IMR-90 (cell line): ENCODE data around the gene SLC39A11. TPM values are rescaled to one million over a fixed set of nuclear protein-coding genes. Genes with fewer than 3 reads are reported as not detected.

Experiments
- ATAC-seq: fragments of 200-7000 bp; cut with Tn5 transposase; 2 replicates; pipeline ENCODE4 v1.9.1; 2020; ENCODE audit warnings: low read depth, mild to moderate bottlenecking, moderate library complexity
- BruUV-seq: library from RNA; stranded (reverse); fragments of 400-500 nt; replicated peaks from 2 replicates; lab custom pipeline; 2021; lab: Mats Ljungman, UMichigan
- CTCF ChIA-PET: fragments of 300-600 bp; formaldehyde crosslinking; extraction: SDS; loops from one replicate; lab custom pipeline; 2021; ENCODE audit warnings: antibody characterized with exemption; lab: Yijun Ruan, JAX
- POLR2A ChIA-PET: fragments of 300-600 bp; sonication (Branson Sonifier 250); formaldehyde crosslinking; loops from one replicate; lab custom pipeline; 2022; ENCODE audit warnings: antibody characterized with exemption; ENCODE audit not compliant: unreplicated experiment; lab: Charles Lee
- DNase-seq: peaks from one replicate; pipeline ENCODE4 v3.0.0; 2013
- H2AFZ ChIP-seq: replicated peaks from 2 replicates; pipeline ENCODE3; 2013; ENCODE audit warnings: low read length, mild to moderate bottlenecking; ENCODE audit not compliant: poor library complexity
- H2AK5ac ChIP-seq: 2 replicates; pipeline ENCODE4 v1.6.1; 2013; ENCODE audit warnings: low read depth, low read length, inconsistent platforms
- H2AK9ac ChIP-seq: replicated peaks from 2 replicates; pipeline ENCODE3; 2013; ENCODE audit warnings: mild to moderate bottlenecking, low read depth, low read length, moderate library complexity; ENCODE audit not compliant: poor library complexity
- H2BK120ac ChIP-seq: 2 replicates; pipeline ENCODE4 v1.6.1; 2013; ENCODE audit warnings: low read depth, low read length, inconsistent platforms
- H2BK15ac ChIP-seq: 3 replicates; pipeline ENCODE4 v1.6.1; 2013; ENCODE audit warnings: low read depth, low read length, inconsistent platforms
- H2BK20ac ChIP-seq: 2 replicates; pipeline ENCODE4 v1.6.1; 2013; ENCODE audit warnings: low read depth, mild to moderate bottlenecking, inconsistent platforms, low read length, moderate library complexity
- H2BK5ac ChIP-seq: 2 replicates; pipeline ENCODE4 v1.6.1; 2013; ENCODE audit warnings: mild to moderate bottlenecking, low read depth, low read length, inconsistent platforms; ENCODE audit not compliant: poor library complexity, severe bottlenecking
- H3K14ac ChIP-seq: replicated peaks from 2 replicates; pipeline ENCODE4 v1.6.1; 2013; ENCODE audit warnings: low read depth, low read length, inconsistent platforms
- H3K18ac ChIP-seq: 2 replicates; pipeline ENCODE4 v1.6.1; 2013; ENCODE audit warnings: low read depth, low read length, control low read depth
- H3K23ac ChIP-seq: 2 replicates; pipeline ENCODE4 v1.6.1; 2013; ENCODE audit warnings: low read depth, low read length, inconsistent platforms
- H3K27ac ChIP-seq: 2 replicates; pipeline ENCODE4 v1.5.1; 2013; ENCODE audit warnings: mild to moderate bottlenecking, control low read depth, low read length; ENCODE audit not compliant: insufficient read depth
- H3K27me3 ChIP-seq: 2 replicates; pipeline ENCODE4 v1.6.1; 2013; ENCODE audit warnings: low read length; ENCODE audit not compliant: control insufficient read depth, insufficient read depth
- H3K36me3 ChIP-seq: 2 replicates; pipeline ENCODE4 v1.6.1; 2013; ENCODE audit warnings: low read length, mixed read lengths; ENCODE audit not compliant: control insufficient read depth, insufficient read depth
- H3K4ac ChIP-seq: 2 replicates; pipeline ENCODE4 v1.6.1; 2013; ENCODE audit warnings: low read depth, low read length, inconsistent platforms
- H3K4me1 ChIP-seq: 2 replicates; pipeline ENCODE4 v1.6.1; 2013; ENCODE audit warnings: low read length, mixed read lengths; ENCODE audit not compliant: control insufficient read depth, insufficient read depth
- H3K4me2 ChIP-seq: 2 replicates; pipeline ENCODE4 v1.6.1; 2013; ENCODE audit warnings: low read depth, mild to moderate bottlenecking, control low read depth, low read length, moderate library complexity
- H3K4me3 ChIP-seq: 2 replicates; pipeline ENCODE4 v1.5.1; 2013; ENCODE audit warnings: low read depth, mild to moderate bottlenecking, control low read depth, low read length, moderate library complexity; ENCODE audit not compliant: insufficient read depth
- H3K56ac ChIP-seq: 2 replicates; pipeline ENCODE4 v1.6.1; 2013; ENCODE audit warnings: low read length, inconsistent platforms; ENCODE audit not compliant: insufficient read depth; ENCODE audit errors: extremely low read depth
- H3K79me1 ChIP-seq, 2 experiments: 2 replicates each; pipeline ENCODE4 v1.6.1; 2013; ENCODE audit warnings: low read length in 2 of 2, inconsistent platforms in 1 of 2, low read depth in 1 of 2
- H3K9ac ChIP-seq: 2 replicates; pipeline ENCODE4 v1.6.1; 2013; ENCODE audit warnings: low read depth, low read length, control low read depth
- H3K9me1 ChIP-seq: 2 replicates; pipeline ENCODE4 v1.6.1; 2013; ENCODE audit warnings: low read length, inconsistent platforms; ENCODE audit not compliant: insufficient read depth
- H3K9me3 ChIP-seq: 2 replicates; pipeline ENCODE4 v1.6.1; 2013; ENCODE audit warnings: low read length; ENCODE audit not compliant: control insufficient read depth, insufficient read depth
- H4K20me1 ChIP-seq: 2 replicates; pipeline ENCODE4 v1.6.1; 2013; ENCODE audit warnings: low read length, inconsistent platforms; ENCODE audit not compliant: insufficient read depth
- H4K5ac ChIP-seq: 2 replicates; pipeline ENCODE4 v1.6.1; 2013; ENCODE audit warnings: mild to moderate bottlenecking, low read depth, low read length, control low read depth
- H4K8ac ChIP-seq, 2 experiments: 2 replicates each; pipeline ENCODE4 v1.6.1; 2013; ENCODE audit warnings: low read depth in 2 of 2, low read length in 2 of 2, control low read depth in 1 of 2, inconsistent platforms in 1 of 2
- H4K91ac ChIP-seq: 2 replicates; pipeline ENCODE4 v1.6.1; 2013; ENCODE audit warnings: low read depth, low read length, inconsistent platforms; ENCODE audit not compliant: insufficient read depth
- CEBPB ChIP-seq: IDR thresholded peaks from 2 replicates; pipeline ENCODE4 v1.6.1; 2012; ENCODE audit warnings: low read depth, low read length, improper control_type of control experiment
- SMC3 ChIP-seq: fragments of 150-350 bp; IDR thresholded peaks from 2 replicates; pipeline ENCODE4 v1.6.1; 2016; ENCODE audit warnings: low read depth, mild to moderate bottlenecking, antibody characterized with exemption, low read length, moderate library complexity
- WGBS, 2 experiments: methylation state at CpG; one replicate each; pipeline versions ENCODE4 v1.1.5 to v1.1.7; 2013; ENCODE audit warnings: missing lambda C conversion rate in 2 of 2; ENCODE audit not compliant: insufficient read length in 1 of 2; ENCODE audit errors: extremely low coverage in 2 of 2; 5-methylcytosine and 5-hydroxymethylcytosine counted together
- dilution Hi-C: fragments of 300-500 bp; cut with HindIII; formaldehyde crosslinking; loops from one replicate; pipeline ENCODE4 v1.14.3; 2018; ENCODE audit warnings: low sequenced_read_pairs; ENCODE audit not compliant: unreplicated experiment
- in situ Hi-C: fragments of 300-500 bp; cut with MboI; formaldehyde crosslinking; loops from 3 replicates; pipeline ENCODE4 v1.14.3; 2019; ENCODE audit warnings: low sequenced_read_pairs, inconsistent platforms, mixed read lengths
- intact Hi-C: fragments of 100-400 bp; cut with micrococcal nuclease; formaldehyde crosslinking; loops from 2 replicates; pipeline ENCODE4 v1.10.0; 2022
- polyA plus RNA-seq, 3 experiments: library from polyadenylated mRNA; depleted of rRNA; stranded (reverse); fragments of >200 nt; gene quantifications; 2 replicates each; pipeline ENCODE4 v1.2.3, GENCODE V29; 2012; ENCODE audit warnings: low replicate concordance in 1 of 3
- total RNA-seq: library from RNA; depleted of rRNA; stranded (reverse); fragments of >200 nt; gene quantifications from 2 replicates; pipeline ENCODE4 v1.2.3, GENCODE V29; 2012

Gene SLC39A11
- total and polyA plus RNA-seq, 2 of the 4 experiments (the other 2 are of a cell fraction): 8.8 to 14.3 TPM

- no peak overlapping the region for H2BK20ac ChIP-seq
- ChIA-PET POLR2A (interaction anchor here (0.7 kb wide), 1 partner anchor 441 kb away, joined by 7 read pairs; no protein-coding TSS in a partner anchor), CTCF (interaction anchor here (1.2 to 2.9 kb wide), 5 partner anchors 133 to 466 kb away, joined by 5 to 24 read pairs (median 18); no protein-coding TSS in a partner anchor)
- no peaks in the 10 kb centered on the region for H3K27me3 ChIP-seq
- no peaks in the 10 kb centered on the region for H3K36me3 ChIP-seq
- peak overlapping the region in 1 of 2 experiments; percentile 11; a peak in 1 of 4 replicates for H4K8ac ChIP-seq
- H3K9ac ChIP-seq: no peak overlapping the region
- H3K56ac ChIP-seq: no peak overlapping the region
- no peak overlapping the region; the same call in 1 of the 2 replicates for H2AK5ac ChIP-seq
- no peak overlapping the region for H2AFZ ChIP-seq
- no CpG with 5 or more reads among the region's 2 CpGs for WGBS, 2 experiments
- no peak overlapping the region for H3K27ac ChIP-seq
- no TSS peak for BruUV-seq
- H2BK5ac ChIP-seq: no peak overlapping the region
- H4K20me1 ChIP-seq: no peaks in the 10 kb centered on the region
- in situ Hi-C loops: loop anchor here (10.0 kb wide), 1 partner anchor 431 kb away; no protein-coding TSS in a partner anchor
- no peak overlapping the region for H3K18ac ChIP-seq
- dilution Hi-C loops: no loop called here
- peak; percentile 9; the same call in 1 of the 2 replicates for TF ChIP-seq SMC3
- no peak for TF ChIP-seq CEBPB
- no peaks in the 10 kb centered on the region for H3K9me3 ChIP-seq
- no peak overlapping the region for H3K4ac ChIP-seq
- no peak for ATAC-seq
- H4K91ac ChIP-seq: 0 out of 2 replicates have a peak overlapping the region, but pooled peaks have one; percentile 7
- peak overlapping the region; percentile 24; the same call in 1 of the 2 replicates for H2BK120ac ChIP-seq
- DNase-seq: peak; percentile 66
- no peak overlapping the region for H4K5ac ChIP-seq
- no peak overlapping the region for H3K4me3 ChIP-seq
- H2AK9ac ChIP-seq: no peak overlapping the region
- no peak overlapping the region for H3K4me2 ChIP-seq
- no peak overlapping the region for H3K23ac ChIP-seq
- no peaks in the 10 kb centered on the region for H3K9me1 ChIP-seq
- H3K79me1 ChIP-seq: no peaks in the 10 kb centered on the region; a peak in 1 of 4 replicates
- intact Hi-C loops: loop anchor here (2.0 to 10.0 kb wide), 3 partner anchors 129 to 1451 kb away; no protein-coding TSS in a partner anchor
- H3K14ac ChIP-seq: no peak overlapping the region
- H2BK15ac ChIP-seq: 0 out of 3 replicates have a peak overlapping the region, but pooled peaks have one; percentile 25
- H3K4me1 ChIP-seq: peaks cover 10% of the 10 kb centered on the region
Measured at GRCh38 chr17:72724267-72724666, 368.2 kb downstream of the SLC39A11 start.
